Stimulated activated CD4-positive, alpha-beta T cell treated with anti-CD3 and anti-CD28 coated beads, Interleukin-2, amount 100 ng/mL, for 24 hours (primary cell): Measurements from ENCODE around the gene IL17RD.

Source experiments
- DNase-seq, 2 donors: peaks; one replicate each; pipeline ENCODE4 v3.0.0-alpha.2; 2020

IL17RD gene

DNA sequence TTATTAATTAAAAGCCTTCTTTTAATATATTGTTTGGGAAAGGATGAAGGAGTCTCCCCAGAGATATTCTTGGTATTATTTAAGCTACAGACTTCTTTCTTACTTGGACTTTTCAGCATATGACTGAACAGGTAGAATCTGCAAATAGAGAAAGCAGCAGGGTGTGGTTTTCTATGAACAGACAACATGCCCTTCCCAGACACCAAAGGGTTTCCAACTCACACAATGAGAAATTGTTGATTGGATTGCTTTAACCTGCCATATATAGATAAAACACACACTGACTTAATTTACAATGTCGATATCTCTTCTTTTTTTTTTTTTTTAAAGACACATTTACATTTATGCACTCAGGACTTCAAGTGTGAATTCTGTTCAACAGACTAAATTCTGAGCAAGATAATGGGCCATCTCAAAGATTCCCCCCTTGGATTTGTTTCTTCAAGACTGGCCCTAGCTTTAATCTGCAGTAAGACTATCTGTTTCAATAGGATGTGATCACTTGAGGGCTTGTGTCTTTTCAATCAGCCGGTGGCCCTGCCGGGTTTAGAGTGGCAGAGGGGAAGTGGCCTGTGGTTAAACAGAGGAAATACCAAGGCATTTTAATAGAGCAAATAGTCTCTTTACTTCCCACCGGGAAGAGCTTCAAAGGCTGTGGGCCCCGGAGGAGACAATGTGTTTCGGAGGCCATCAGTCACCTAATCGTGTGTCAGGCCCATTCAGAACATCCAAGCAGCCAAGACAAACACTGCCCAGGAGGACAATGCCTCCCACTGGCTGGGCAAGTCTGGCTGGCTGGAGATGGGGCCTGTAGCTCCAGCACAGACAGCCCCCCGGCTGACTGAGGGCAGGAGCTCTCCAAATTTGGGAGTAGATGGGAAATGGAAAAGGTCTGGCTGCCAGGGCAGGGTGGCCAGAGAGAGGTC lies 6.1 kb downstream of the IL17RD start:
- DNase-seq = no peak

DNA sequence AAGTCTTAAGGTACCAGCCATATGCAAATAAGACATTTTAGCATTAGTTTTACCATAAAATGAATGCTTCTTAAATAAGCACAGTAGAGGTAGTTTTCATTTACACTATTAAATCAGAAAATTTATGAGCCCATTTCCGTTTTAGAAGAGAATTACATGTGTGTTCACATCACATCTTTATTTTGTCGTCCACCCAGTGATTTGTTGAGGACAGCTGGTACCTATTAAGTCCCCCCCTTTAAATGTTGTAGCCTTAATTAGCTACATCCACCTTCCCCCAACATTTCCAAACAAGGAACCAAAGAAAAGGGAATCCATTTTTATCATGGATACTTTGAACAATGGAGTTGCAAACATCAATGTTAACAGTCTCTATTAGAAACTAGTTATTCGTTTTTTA lies 6.8 kb downstream of the IL17RD start:
- no peak for DNase-seq

DNA sequence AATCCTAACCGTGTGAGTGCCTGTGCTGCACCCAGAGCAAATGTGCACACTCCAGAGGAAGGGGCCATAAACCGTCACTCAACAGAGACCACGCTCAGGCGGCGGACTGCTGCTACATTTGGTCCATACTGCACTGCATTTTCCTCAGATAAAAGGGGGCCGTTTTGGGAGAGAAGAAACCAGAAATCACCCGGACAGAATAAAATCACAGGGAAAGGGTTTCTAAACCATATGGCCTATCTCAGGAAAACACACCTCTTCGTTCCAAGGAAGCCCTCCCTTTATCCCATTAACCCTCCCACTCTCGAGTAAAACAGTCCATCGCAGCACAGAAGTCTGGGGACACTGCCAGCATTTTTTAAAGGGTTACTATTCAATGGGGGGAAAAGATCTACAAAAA lies 7.6 kb downstream of the IL17RD start:
- DNase-seq = no peak

DNA sequence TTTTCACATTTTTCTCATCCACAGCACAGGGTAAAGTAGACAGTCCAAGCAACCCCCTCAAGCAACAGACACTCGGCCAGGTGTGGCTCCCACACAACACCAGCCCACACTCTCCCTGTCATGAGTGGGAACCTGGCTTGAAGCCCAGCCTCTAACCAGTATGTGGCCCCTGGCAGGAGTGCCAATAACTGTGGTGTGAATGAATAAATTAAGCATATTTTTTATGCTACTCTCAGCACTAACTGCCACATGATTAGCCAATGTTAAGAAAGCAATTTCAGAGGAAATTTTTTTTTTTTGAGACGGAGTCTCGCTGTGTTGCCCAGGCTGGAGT lies 9.9 kb downstream of the IL17RD start:
- DNase-seq = no peak

DNA sequence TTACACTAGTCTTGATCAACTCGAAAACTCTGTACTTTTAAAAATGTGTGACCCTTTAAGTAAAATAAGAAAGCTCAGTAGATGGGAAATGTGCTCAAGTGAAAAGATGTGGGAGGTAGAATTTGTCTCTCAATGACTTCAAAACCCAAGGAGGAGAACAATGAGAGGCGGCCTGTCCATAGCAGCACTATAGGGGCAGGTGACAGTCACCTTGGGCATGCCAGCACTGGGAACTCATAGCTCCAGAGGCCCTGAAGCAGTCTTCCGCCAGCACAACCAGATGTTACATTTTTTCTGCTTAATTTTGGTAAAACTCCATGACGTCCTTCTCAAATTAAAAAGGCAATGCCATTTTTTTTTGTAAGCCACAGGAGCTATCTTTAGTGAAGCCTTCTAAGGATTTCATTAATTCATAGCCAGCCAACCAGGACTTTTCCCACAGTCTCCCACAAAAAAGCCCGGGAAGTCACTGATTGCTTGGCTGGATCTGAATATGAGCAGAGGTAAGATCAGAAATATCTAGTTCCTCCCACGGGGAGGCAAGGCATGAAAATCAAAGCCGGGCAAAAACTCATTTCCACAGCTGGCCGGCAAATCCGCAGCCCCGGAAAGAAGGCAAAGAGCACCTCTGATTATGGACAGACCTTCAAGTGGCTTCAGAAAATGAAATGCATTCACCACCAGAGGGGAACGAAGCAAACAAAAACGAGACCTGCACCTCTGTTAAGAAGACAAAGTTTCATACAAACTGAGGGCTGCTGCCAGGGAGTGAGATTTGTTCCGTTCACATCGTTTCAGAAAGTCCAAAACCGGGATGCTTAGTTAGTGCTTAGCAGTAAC lies 10.5 kb downstream of the IL17RD start:
- no peak for DNase-seq

DNA sequence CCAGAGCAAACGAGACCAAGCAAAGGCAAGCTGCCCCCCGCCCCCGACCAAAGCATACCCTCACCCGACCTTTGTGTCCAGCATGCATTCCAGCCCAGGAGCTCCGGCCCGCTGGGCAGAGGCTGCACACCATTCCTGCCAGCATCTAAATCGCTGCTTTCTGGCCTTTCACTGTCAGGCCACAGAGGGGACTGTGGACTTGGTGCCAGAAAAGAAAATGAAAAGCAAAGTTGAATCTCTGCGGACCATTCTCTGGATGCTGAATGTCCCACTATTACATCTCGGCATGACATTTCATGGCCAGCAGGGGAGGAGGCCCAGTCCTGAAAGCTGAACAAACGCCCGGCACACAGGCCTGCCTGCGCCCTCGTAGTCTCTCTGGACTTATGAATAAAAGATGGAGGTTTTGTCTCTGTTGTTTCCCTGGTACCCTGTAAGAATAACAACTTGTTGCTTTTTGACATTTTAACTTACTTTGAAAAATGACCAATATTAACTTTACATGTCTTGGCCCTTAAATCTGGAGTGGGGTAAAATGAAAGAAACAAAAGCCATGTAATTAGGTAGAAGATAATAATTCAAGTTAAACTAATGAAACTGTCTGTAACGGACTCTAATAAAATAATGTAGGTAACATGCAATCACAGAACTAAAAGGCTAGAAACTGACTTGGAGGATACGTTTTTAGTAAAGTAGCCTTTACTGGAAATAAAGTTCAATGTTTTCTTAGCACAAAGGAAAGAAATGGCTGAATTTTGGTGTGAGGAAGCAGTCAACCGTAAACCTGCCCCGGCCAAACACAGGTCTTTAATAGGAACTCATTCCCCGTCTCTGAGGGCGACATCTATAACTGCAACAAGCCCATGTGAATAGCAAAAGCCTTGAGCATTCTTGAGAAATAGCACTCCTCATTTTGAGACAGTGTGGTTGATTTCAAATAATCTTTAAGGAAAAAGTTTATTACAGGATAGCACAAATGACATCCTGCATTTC lies 12.7 kb downstream of the IL17RD start:
- no peak for DNase-seq

DNA sequence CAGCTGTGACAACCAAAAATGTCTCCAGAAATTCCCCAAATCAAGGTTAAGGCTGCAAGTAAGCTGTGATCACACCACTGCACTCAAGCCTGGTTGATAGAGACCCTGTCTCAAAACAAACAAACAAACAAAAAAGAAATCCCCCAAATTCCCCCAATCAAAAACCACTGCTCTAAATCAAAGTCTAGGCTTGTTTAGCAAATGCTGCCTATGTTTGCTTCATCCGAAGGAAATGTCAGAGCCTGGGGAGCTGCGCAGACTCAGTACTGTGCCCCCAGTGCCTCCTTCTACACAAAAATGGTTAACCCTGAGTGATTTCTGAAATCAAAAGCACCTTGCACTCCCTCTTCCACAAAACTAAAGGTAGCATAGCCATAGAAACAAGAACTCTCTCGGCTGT lies 13.4 kb downstream of the IL17RD start:
- no peak for DNase-seq

DNA sequence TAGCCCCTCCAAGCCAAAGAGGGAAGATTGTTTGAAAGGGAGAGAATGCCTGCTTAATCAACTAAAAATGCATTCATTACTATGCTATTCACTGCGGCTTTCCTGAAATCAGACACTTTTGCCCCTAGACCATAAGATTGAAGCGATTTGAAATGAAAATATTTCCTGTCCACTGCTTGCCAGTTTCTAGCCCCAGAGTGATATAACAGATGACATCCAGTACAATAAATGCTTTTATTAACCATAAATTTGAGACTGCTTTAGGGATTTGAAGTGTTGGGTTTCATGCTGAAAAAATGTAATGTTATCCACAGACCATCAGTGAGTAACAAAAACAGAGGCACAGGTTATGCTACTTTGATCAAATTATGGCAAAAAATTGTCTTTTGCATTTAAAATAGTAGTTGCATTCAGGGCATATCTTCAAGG lies 14.1 kb downstream of the IL17RD start:
- no peak for DNase-seq

DNA sequence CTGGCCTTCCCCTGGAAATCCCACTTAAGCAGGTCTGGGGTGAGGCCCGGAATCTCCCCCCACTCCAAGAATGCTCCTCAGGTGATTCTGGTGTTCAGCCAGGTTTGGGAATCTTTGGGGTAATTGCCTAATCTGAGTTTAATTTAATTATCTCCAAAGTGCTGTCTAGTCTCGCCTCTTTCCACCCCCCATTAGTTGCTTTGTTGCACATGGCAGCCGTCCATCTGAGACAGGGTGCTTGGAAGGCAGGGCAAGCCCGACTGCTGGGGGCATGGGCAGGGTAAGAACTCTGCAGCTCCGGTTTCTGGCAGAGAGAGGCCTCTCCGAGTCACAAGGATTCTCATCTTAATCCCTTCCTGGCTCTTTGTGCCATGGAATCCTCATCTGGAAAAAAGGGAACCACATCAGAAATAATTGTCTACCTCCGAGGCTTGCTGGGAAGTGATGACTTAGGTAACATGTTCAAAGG lies 15.0 kb downstream of the IL17RD start:
- DNase-seq = no peak

DNA sequence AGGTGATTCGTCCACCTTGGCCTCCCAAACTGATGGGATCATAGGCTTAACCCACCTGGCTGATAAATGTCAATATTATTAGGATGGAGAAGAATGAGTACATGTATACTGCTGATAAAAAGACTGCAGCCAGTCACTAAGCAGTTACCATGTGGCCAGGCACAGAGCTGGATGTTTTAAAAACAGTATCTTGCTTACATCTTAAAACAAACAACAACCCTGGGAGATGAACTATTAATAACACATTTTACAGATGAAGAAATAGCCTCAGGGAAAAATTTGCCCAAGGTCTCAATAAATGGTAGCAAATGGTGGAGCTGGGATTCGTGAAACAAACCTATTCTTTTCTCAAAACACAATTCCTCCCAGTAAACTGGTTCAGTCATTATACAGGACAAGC lies 18.1 kb downstream of the IL17RD start:
- DNase-seq = no peak

DNA sequence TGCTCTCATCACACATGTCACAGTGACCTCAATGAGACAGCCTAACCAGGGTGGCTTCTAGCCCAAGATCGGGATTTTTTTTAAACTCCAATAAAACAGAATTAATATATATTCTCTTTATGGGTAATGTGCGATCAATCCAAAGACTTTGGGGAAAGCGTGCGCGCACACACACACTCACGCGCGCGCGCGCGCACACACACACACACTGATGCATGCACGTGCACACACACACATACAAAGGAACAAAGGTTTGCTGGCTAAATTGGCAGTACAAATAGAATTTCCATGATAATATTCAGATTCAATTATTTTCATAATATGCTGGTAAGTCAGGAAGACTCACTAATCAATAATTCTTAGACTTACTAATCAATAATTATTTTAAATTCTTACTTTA lies 19.3 kb downstream of the IL17RD start:
- no peak for DNase-seq

DNA sequence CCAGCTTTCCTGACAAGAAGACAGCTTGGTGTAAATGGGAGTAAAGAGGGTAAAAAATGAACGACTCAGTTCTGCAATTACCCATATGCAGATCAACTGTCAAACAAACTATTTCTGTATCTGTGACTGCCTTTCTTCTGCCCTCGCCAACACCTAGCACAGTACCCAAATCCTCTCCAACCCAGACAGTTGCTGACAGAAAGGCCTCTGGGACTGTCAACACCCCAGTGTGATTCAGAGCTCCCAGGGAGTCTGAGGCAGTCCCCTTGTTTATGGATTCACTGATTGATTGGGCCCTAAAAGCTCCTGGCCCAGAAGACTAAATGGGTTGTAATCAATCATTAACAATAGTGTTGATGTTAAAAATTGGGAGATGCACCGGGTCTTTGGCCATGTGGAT lies 20.2 kb downstream of the IL17RD start:
- no peak for DNase-seq

DNA sequence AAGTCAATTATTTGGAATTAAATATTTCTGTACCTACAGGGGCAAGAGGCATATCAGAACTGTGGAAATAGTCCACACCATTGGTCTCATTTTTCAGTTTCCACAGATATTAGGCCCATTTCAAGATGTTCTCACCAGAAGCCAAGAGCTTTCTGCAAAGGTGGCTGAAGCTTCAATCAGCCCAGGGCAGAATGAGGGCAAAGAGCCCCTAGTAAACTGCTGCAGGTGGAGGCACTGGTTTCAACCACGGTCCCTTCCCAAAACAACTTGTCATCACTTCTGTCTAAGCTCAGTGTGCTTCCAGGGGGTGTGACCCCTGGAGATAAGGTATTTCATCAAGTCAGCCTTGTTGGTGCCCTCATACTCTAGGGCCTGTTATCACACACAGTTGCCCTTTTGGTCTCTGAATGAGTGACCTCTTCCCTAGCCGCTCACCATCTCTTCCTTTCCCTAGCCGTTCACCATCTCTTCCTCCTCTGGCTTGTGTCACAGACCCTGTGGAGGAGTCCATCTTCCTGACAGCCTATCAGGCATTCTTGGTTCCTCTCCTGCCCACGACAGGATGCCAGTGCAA lies 21.2 kb downstream of the IL17RD start:
- DNase-seq = no peak

DNA sequence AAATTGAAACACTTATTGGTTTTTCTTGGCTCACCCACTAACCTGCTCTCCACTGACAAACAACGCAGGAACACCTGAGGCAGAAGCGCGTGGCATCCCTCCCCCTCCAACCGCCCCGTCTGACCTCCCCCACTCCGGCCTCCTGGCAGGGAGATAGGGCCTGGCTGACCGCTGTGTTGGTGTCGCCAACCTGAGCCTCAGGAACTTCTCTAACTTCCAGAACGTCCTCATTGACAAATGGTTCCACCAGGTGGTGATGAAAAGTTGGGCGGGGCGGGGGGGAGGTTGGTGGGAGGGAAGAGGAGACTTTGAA lies 22.8 kb downstream of the IL17RD start:
- DNase-seq = no peak

DNA sequence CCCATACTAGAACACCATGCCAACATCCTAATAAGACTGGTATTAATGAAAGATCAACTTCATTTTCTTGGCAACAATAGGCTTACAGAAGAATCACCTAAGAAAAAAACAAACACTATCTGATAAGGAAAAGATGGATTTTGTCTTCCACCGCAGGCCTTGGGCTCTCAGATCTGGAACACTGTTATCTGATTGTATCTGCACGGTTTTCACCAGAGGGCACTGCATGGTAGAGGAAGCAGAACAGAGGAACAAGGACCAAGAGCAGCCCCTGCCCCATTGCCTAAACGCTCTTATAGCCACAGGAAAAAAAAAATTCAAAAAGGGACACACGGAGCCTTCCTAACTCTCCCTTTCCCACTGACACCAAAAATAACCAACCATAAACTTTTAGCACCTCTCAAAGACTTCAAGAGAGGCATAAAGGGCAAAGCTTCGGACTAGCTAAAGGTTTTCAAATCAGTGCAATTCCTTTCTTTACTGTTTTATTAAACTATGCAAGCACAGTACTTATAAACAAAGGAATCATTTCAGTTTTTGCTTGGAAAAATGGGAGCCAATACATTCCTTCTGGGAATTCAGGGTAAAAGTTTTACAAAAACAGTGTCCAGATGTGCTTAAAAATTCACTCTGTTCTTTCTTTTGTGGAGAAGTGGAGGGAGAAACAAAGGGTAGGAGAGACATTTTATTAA lies 23.3 kb downstream of the IL17RD start:
- no peak for DNase-seq

DNA sequence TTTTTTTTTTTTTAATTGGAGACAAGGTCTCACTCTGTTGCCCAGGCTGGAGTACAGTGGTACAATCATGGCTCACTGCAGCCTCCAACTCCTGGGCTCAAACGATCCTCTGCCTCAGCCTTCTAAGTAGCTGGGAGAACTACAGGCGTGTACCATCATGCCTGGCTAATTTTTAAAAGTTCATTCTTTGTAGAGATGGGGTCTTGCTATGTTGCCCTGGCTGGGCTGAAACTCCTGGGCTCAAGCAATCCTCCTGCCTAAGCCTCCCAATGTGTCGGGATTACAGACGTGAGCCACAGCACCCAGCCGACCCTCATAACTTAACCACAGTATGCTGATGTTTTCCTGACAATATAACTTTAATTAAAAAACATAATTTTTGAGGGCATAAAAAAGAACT lies 24.3 kb downstream of the IL17RD start:
- DNase-seq = no peak

DNA sequence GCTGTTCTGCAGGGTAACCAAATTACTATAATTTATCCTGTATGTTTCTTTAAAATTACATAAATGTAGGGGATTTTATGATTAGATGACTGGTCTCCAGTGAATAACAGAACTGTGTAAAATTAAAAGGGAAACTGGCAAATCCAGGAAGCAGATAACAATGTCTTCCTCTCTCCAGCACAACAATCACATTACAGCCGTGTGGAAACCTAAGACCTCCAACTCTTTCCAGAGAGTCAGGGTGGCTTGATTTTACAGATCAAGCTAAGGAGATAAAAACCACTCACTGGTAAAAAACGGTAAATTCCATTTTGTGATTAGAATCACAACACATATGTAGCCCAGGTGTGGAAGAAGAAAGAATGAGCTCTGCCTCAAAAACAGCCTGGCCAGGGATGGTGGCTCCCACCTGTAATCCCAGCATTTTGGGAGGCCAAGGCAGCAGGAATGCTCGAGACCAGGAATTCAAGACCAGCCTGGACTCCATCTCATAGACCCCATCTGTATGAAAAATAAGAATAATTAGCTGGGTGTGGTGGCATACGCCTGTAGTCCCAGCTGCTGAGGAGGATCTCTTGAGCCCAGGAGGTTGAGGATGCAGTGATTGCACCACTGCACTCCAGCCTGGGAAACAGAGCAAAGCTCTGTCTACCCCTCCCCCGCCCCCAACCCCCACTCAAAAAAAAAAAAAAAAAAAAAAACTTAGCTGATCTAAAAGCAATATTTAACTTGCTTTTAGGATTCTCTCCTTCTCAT lies 29.0 kb downstream of the IL17RD start:
- no peak for DNase-seq

DNA sequence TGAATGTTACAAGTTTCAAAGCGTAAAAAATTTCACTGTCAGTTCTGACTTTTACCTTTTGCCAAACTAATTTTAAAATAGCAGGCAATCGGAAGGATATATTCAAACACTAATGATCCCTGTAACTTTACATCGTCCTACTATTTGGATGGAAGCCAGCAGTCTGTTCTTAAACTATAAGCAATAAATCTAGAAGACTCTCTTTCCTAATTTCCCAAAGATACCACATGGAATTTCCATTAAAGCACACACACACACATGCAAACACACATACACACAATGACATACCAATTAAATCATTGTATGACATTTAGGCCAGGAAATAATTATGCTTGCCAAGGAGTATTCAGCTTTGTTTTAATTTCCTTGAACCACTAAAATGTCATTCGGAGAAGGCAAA lies 32.0 kb downstream of the IL17RD start:
- no peak for DNase-seq

DNA sequence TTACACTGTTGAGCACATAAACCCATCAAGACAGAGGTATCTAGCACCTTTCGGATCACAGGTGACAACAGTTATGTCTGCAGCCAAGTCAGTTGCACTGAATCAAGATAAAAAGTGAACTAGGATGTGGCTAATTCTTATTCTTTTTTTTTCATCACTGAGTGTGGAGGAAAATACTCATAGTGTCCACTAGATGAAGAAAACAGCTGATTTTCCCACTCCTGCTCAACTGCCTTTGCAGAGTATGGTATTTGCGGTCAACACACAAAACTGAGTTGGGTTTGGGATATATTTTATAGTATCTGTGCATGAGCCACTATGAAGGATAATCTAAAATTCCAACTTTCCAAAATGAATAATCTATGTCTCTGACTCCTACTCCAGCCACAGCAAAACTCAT lies 32.5 kb downstream of the IL17RD start:
- DNase-seq = no peak

DNA sequence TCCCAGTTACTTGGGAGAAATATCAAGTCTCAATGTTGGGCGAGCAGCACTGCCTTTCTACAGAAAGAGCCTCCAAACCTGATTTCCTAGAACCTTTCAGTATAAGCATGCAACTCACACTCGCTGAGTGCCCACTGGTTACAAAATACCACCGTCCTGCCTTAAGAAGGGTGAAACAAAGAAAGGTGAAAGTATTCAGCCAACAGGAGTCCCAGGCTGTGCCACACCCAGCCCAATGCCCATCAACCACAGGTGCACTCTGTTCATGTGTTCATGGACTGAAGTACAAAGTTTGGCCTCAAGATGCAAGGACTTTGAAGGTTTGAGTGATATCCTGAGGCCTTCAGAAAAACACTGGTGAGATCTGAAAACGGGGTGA lies 34.0 kb downstream of the IL17RD start:
- DNase-seq = no peak

DNA sequence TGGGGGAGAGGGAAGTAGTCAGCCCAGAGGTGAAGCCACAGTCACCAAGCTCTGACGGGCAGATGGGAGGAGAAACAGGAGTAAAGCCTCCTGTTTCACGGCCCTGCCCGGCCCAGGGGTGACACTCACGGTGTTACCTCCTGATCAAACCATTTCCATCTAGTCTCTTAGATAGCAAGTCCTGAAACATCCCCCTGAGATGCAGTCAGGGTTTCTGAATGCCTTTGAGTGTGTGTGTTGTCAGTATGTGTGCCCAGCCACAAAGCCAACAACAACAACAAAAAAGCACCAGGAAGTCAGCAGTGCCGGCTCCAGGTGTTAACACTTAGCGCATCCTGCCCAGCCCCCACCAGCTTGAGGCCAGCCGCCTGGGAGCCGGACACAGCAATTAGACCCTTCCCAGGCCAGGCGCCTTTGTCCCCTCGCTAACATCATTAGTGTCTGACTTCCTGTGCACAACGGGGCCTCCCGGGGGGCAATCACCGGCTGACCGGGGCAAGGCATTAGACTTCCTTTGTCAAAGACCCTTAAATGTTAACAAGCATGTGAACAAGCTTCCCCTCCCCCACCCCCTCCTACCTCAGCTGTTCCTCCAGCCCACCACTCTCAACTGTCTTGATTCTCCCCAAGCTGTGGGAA lies 34.5 kb downstream of the IL17RD start:
- DNase-seq = no peak
